Aorta (tissue), 5 donors: Measurements from ENCODE around the gene COPA. TPM values are rescaled to one million over a fixed set of nuclear protein-coding genes. Genes with fewer than 3 reads are reported as not detected.

Experiments used
- ATAC-seq: fragments of 200-7000 bp; cut with Tn5 transposase; one replicate; pipeline ENCODE4 v1.9.1; 2022; ENCODE audit warnings: moderate library complexity; ENCODE audit not compliant: low FRiP score
- DNase-seq, 2 donors: peaks; one replicate each; pipeline ENCODE4 v3.0.0-alpha.2; 2020
- H3K27ac ChIP-seq, 2 donors: one replicate each; pipeline ENCODE4 v1.5.1; 2013; ENCODE audit warnings: low read length in 2 of 2, mild to moderate bottlenecking in 2 of 2, moderate library complexity in 2 of 2, control low read depth in 1 of 2, inconsistent platforms in 1 of 2, low read depth in 1 of 2
- H3K27me3 ChIP-seq, 2 donors: one replicate each; pipeline ENCODE4 v1.6.1; 2013; ENCODE audit warnings: control low read depth in 1 of 2, low read length in 1 of 2, mild to moderate bottlenecking in 1 of 2, moderate library complexity in 1 of 2; ENCODE audit not compliant: insufficient read depth in 2 of 2, control insufficient read depth in 1 of 2
- H3K36me3 ChIP-seq, 2 donors: one replicate each; pipeline ENCODE4 v1.6.1; 2013; ENCODE audit warnings: control low read depth in 1 of 2, low read length in 1 of 2, mild to moderate bottlenecking in 1 of 2; ENCODE audit not compliant: insufficient read depth in 2 of 2, control insufficient read depth in 1 of 2
- H3K4me1 ChIP-seq, 2 donors: one replicate each; pipeline ENCODE4 v1.6.1; 2013; ENCODE audit warnings: low read length in 2 of 2, control low read depth in 1 of 2, mild to moderate bottlenecking in 1 of 2, moderate library complexity in 1 of 2; ENCODE audit not compliant: insufficient read depth in 2 of 2, control insufficient read depth in 1 of 2
- H3K4me3 ChIP-seq, 2 donors: one replicate each; pipeline ENCODE4 v1.5.1; 2013; ENCODE audit warnings: low read length in 2 of 2, control low read depth in 1 of 2, mild to moderate bottlenecking in 1 of 2
- H3K9me3 ChIP-seq: one replicate; pipeline ENCODE4 v1.6.1; 2013; ENCODE audit warnings: mild to moderate bottlenecking, low read length; ENCODE audit not compliant: control insufficient read depth
- WGBS, 2 donors: extraction: QIAGEN DNeasy Blood & Tissue Kit; methylation state at CpG; one replicate each; pipeline ENCODE4 v1.1.7; 2013; 5-methylcytosine and 5-hydroxymethylcytosine counted together
- intact Hi-C, 2 donors: fragments of 100-400 bp; cut with DNase I; formaldehyde crosslinking; loops; one replicate each; pipeline versions ENCODE4 v1.14.2 to v1.15.0; 2022
- polyA plus RNA-seq, 2 donors: library from polyadenylated mRNA; stranded (reverse); fragments of 200-250 nt; gene quantifications; one replicate each; pipeline ENCODE4 v1.2.3, GENCODE V29; 2013
- total RNA-seq, 2 donors: library from RNA; stranded (reverse); fragmentation: NEBNext Ultra II Directional; extraction: Animal tissue kit (Norgen Biotek cat#: 25700); gene quantifications; one replicate each; pipeline ENCODE4 v1.2.1, GENCODE V29; 2021
- donor health status: healthy with polysubstance abuse.
- donor health status: Bipolar disorder and iron deficiency.
- donor health status: DM: no; HTN: no; CAD: no.
- donor health status: DM: no; HTN: no; CAD: no.
- donor health status: DM: yes; HTN: yes; CAD: no.

COPA gene
- total and polyA plus RNA-seq, 4 donors = 44.5 to 193 (median 133) TPM

- 79 to 80% methylated on average over 4 of the region's 4 CpGs for WGBS, 2 donors
- H3K27ac ChIP-seq = no peak overlapping the region
- H3K9me3 ChIP-seq = no peaks in the 10 kb centered on the region
- ATAC-seq = no peak
- H3K27me3 ChIP-seq = no peaks in the 10 kb centered on the region
- peaks cover 6 to 11% of the 10 kb centered on the region in 2 donors for H3K36me3 ChIP-seq
- DNase-seq = no peak
- H3K4me1 ChIP-seq = no peaks in the 10 kb centered on the region
- no peak overlapping the region for H3K4me3 ChIP-seq
- intact Hi-C loops = no loop called here
Measured at GRCh38 chr1:160277987-160278386, 65.1 kb downstream of the COPA start.

- 36 to 42% methylated on average over 2 of the region's 2 CpGs for WGBS, 2 donors
- ATAC-seq = no peak
- no peak for DNase-seq
- peaks cover 6 to 11% of the 10 kb centered on the region in 2 donors for H3K36me3 ChIP-seq
- H3K4me1 ChIP-seq = no peaks in the 10 kb centered on the region
- no peak overlapping the region for H3K4me3 ChIP-seq
- intact Hi-C loops = no loop called here
- H3K9me3 ChIP-seq = no peaks in the 10 kb centered on the region
- H3K27ac ChIP-seq = no peak overlapping the region
- no peaks in the 10 kb centered on the region for H3K27me3 ChIP-seq
Measured at GRCh38 chr1:160277330-160277729, 65.7 kb downstream of the COPA start.

GRCh38 chr1:160271025-160271424 is 72.0 kb downstream of the COPA start:
- Histone ChIP-seq H3K36me3 (no peaks in the 10 kb centered on the region), H3K4me1 (no peaks in the 10 kb centered on the region), H3K9me3 (no peaks in the 10 kb centered on the region), H3K27me3 (no peaks in the 10 kb centered on the region), H3K4me3 (no peak overlapping the region), H3K27ac (no peak overlapping the region)
- no peak for ATAC-seq
- intact Hi-C loops = no loop called here
- 90% methylated on average over 1 of the region's 1 CpG for WGBS, 2 donors
- DNase-seq = no peak

- intact Hi-C loops = no loop called here
- DNase-seq = no peak
- H3K27me3 ChIP-seq = no peaks in the 10 kb centered on the region
- no peak overlapping the region for H3K27ac ChIP-seq
- ATAC-seq = no peak
- no peaks in the 10 kb centered on the region for H3K4me1 ChIP-seq
- 81% methylated on average over 10 of the region's 10 CpGs for WGBS, 2 donors
- H3K36me3 ChIP-seq = no peaks in the 10 kb centered on the region
- H3K9me3 ChIP-seq = no peaks in the 10 kb centered on the region
- no peak overlapping the region for H3K4me3 ChIP-seq
Measured at GRCh38 chr1:160267284-160267991, 75.6 kb downstream of the COPA start.

GRCh38 chr1:160264795-160265307 is 78.2 kb downstream of the COPA start:
- no peak overlapping the region for H3K4me3 ChIP-seq
- DNase-seq (no peak), ATAC-seq (no peak)
- 77 to 81% methylated on average over 4 of the region's 4 CpGs for WGBS, 2 donors
- H3K4me1 ChIP-seq = peaks cover 0 to 7% of the 10 kb centered on the region in 2 donors
- H3K36me3 ChIP-seq = no peaks in the 10 kb centered on the region
- no peaks in the 10 kb centered on the region for H3K9me3 ChIP-seq
- intact Hi-C loops = loop anchor here in 1 of 2 donors (5.0 kb wide), 2 partner anchors 58 to 168 kb away; partner anchors contain the start of genes IGSF8 and PEA15
- H3K27ac ChIP-seq = no peak overlapping the region
- no peaks in the 10 kb centered on the region for H3K27me3 ChIP-seq

- Histone ChIP-seq H3K27ac (peak within 1 kb of the TSS; percentile 72 to 87), H3K36me3 (no peaks in the 10 kb centered on the region), H3K9me3 (no peaks in the 10 kb centered on the region), H3K4me3 (peak within 1 kb of the TSS; percentile 69 to 93), H3K4me1 (peaks cover 0 to 7% of the 10 kb centered on the region in 2 donors), H3K27me3 (no peaks in the 10 kb centered on the region)
- WGBS, 2 donors = 0% methylated on average over 59 to 67 of the region's 67 CpGs
- ATAC-seq (peak; percentile 99), DNase-seq (peak; percentile 99 to 100)
- intact Hi-C loops = loop anchor here in 1 of 2 donors (2.0 to 5.0 kb wide), 3 partner anchors 23 to 165 kb away; partner anchors contain the start of genes IGSF8, PEA15 and PEX19
Measured at GRCh38 chr1:160261893-160262794, 80.9 kb downstream of the COPA start, which contains the start of gene DCAF8. Gene DCAF8 (minus strand): TSS chr1:160262549. CDS start chr1:160244008, 18,541 bp downstream.

- 0% methylated on average over 8 of the region's 8 CpGs for WGBS, 2 donors
- intact Hi-C loops = loop anchor here in 1 of 2 donors (5.0 kb wide), 2 partner anchors 54 to 164 kb away; partner anchors contain the start of genes IGSF8 and PEA15
- H3K27me3 ChIP-seq = no peaks in the 10 kb centered on the region
- H3K27ac ChIP-seq = peak overlapping the region in 1 of 2 donors; percentile 87
- H3K36me3 ChIP-seq = no peaks in the 10 kb centered on the region
- H3K4me1 ChIP-seq = peaks cover 0 to 7% of the 10 kb centered on the region in 2 donors
- H3K4me3 ChIP-seq = peak overlapping the region; percentile 69 to 93
- peak; percentile 55 for ATAC-seq
- no peak for DNase-seq
- no peaks in the 10 kb centered on the region for H3K9me3 ChIP-seq
Measured at GRCh38 chr1:160261556-160261892, 81.5 kb downstream of the COPA start.
